Esophagus muscularis mucosa (tissue), 4 donors: ENCODE results near the gene PDGFD. TPM values are rescaled to one million over a fixed set of nuclear protein-coding genes. Genes with fewer than 3 reads are reported as not detected.

Experiments
- DNase-seq: peaks from one replicate; pipeline ENCODE4 v3.0.0-alpha.2; 2017; ENCODE audit errors: extremely low spot score
- H3K27ac ChIP-seq, 4 donors: fragments of 200-600 bp; sonication (generic); replicated peaks in 1 of 4; 1 replicate in 3 of 4; 2 replicates in 1 of 4; pipeline ENCODE4 v1.5.1; 2016 to 2019; ENCODE audit warnings: mild to moderate bottlenecking in 1 of 4
- H3K27me3 ChIP-seq, 4 donors: fragments of 200-600 bp; sonication (generic); one replicate each; pipeline versions ENCODE4 v1.5.1 to v1.6.0; 2016 to 2019
- H3K36me3 ChIP-seq, 4 donors: fragments of 200-600 bp; sonication (generic); one replicate each; pipeline ENCODE4 v1.5.1; 2016 to 2019
- H3K4me1 ChIP-seq, 4 donors: fragments of 200-600 bp; sonication (generic); one replicate each; pipeline ENCODE4 v1.5.1; 2016 to 2019
- H3K4me3 ChIP-seq, 4 donors: fragments of 200-600 bp; sonication (generic); 1 replicate in 2 of 4; 2 replicates in 2 of 4; pipeline ENCODE4 v1.5.1; 2016 to 2019; ENCODE audit warnings: mild to moderate bottlenecking in 4 of 4, moderate library complexity in 1 of 4
- H3K9me3 ChIP-seq, 4 donors: fragments of 200-600 bp; sonication (generic); 1 replicate in 3 of 4; 2 replicates in 1 of 4; pipeline ENCODE4 v1.5.1; 2016 to 2019
- CTCF ChIP-seq, 3 experiments: fragments of 200-600 bp in 2 of 3; fragments of 450-650 bp in 1 of 3; sonication (generic) in 2 of 3; IDR thresholded peaks; one replicate each; pipeline ENCODE4 v1.5.1; 2017 to 2019; ENCODE audit warnings: antibody characterized with exemption in 3 of 3, mild to moderate bottlenecking in 2 of 3, moderate library complexity in 1 of 3
- EP300 ChIP-seq: sonication (generic); formaldehyde crosslinking; IDR thresholded peaks from one replicate; pipeline ENCODE4 v1.6.1; 2017; ENCODE audit warnings: antibody characterized with exemption
- POLR2A ChIP-seq: fragments of 450-650 bp; IDR thresholded peaks from one replicate; pipeline ENCODE4 v1.6.1; 2017; ENCODE audit warnings: antibody characterized with exemption, moderate library complexity, mild to moderate bottlenecking, low read depth
- POLR2AphosphoS5 ChIP-seq, 2 donors: sonication (generic); formaldehyde crosslinking; IDR thresholded peaks; one replicate each; pipeline ENCODE4 v1.6.1; 2017; ENCODE audit warnings: antibody characterized with exemption in 2 of 2
- WGBS: methylation state at CpG from one replicate; pipeline ENCODE4 v1.1.5; 2018; 5-methylcytosine and 5-hydroxymethylcytosine counted together
- intact Hi-C: fragments of 100-400 bp; cut with DNase I; formaldehyde crosslinking; loops from one replicate; pipeline ENCODE4 v1.15.1; 2023
- total RNA-seq, 4 donors: library from RNA; depleted of rRNA; stranded (reverse); fragments of >200 nt; gene quantifications; one replicate each; pipeline versions ENCODE4 v1.1.0 to v1.2.1, GENCODE V29; 2016

The PDGFD gene
- total RNA-seq, 4 donors from 2014 or later: 4.2 to 8.6 (median 6.5) TPM

GRCh38 chr11:104105155-104105554 lies 58.8 kb downstream of the PDGFD start:
- H3K27me3 ChIP-seq: no peaks in the 10 kb centered on the region
- no peak overlapping the region for H3K4me3 ChIP-seq
- WGBS: 82% methylated on average over 1 of the region's 1 CpG
- no peak for DNase-seq
- no peaks in the 10 kb centered on the region for H3K9me3 ChIP-seq
- intact Hi-C loops: no loop called here
- H3K4me1 ChIP-seq: no peaks in the 10 kb centered on the region
- H3K36me3 ChIP-seq: no peaks in the 10 kb centered on the region
- no peak overlapping the region for H3K27ac ChIP-seq
- TF ChIP-seq CTCF (IDR thresholded peaks at IDR 0.05) (no peak), POLR2A (no peak), POLR2AphosphoS5 (IDR thresholded peaks at IDR 0.05) (no peak), EP300 (no peak)

GRCh38 chr11:104104664-104105063 lies 59.3 kb downstream of the PDGFD start:
- WGBS: 94% methylated on average over 3 of the region's 3 CpGs
- no peaks in the 10 kb centered on the region for H3K4me1 ChIP-seq
- H3K27ac ChIP-seq: no peak overlapping the region
- no peak for TF ChIP-seq CTCF (IDR thresholded peaks at IDR 0.05)
- TF ChIP-seq EP300: no peak
- H3K4me3 ChIP-seq: no peak overlapping the region
- H3K27me3 ChIP-seq: no peaks in the 10 kb centered on the region
- intact Hi-C loops: no loop called here
- H3K9me3 ChIP-seq: no peaks in the 10 kb centered on the region
- H3K36me3 ChIP-seq: no peaks in the 10 kb centered on the region
- DNase-seq: no peak

GRCh38 chr11:104104201-104104600 lies 59.7 kb downstream of the PDGFD start:
- no peak overlapping the region for H3K27ac ChIP-seq
- intact Hi-C loops: no loop called here
- TF ChIP-seq POLR2A: no peak
- no peak for TF ChIP-seq POLR2AphosphoS5 (IDR thresholded peaks at IDR 0.05)
- no peak for TF ChIP-seq CTCF (IDR thresholded peaks at IDR 0.05)
- TF ChIP-seq EP300: no peak
- H3K4me3 ChIP-seq: no peak overlapping the region
- 92% methylated on average over 2 of the region's 2 CpGs for WGBS
- H3K9me3 ChIP-seq: no peaks in the 10 kb centered on the region
- no peaks in the 10 kb centered on the region for H3K4me1 ChIP-seq
- H3K36me3 ChIP-seq: no peaks in the 10 kb centered on the region
- no peak for DNase-seq
- H3K27me3 ChIP-seq: no peaks in the 10 kb centered on the region

- Histone ChIP-seq H3K27me3 (no peaks in the 10 kb centered on the region), H3K27ac (no peak overlapping the region), H3K4me1 (no peaks in the 10 kb centered on the region), H3K36me3 (no peaks in the 10 kb centered on the region), H3K9me3 (no peaks in the 10 kb centered on the region), H3K4me3 (no peak overlapping the region)
- intact Hi-C loops: no loop called here
- WGBS: 26% methylated on average over 3 of the region's 3 CpGs
- TF ChIP-seq CTCF (IDR thresholded peaks at IDR 0.05): no peak
- no peak for TF ChIP-seq EP300
- TF ChIP-seq POLR2AphosphoS5 (IDR thresholded peaks at IDR 0.05): no peak
- TF ChIP-seq POLR2A: no peak
- no peak for DNase-seq
These were observed 65.4 kb downstream of the PDGFD start for GRCh38 chr11:104098555-104098954.

GRCh38 chr11:104098132-104098531 lies 65.8 kb downstream of the PDGFD start:
- WGBS: 100% methylated on average over 1 of the region's 1 CpG
- no peak for DNase-seq
- H3K27me3 ChIP-seq: no peaks in the 10 kb centered on the region

More at GRCh38 chr11:104098132-104098531, 65.8 kb downstream of the PDGFD start:
- Histone ChIP-seq H3K4me1 (no peaks in the 10 kb centered on the region), H3K9me3 (no peaks in the 10 kb centered on the region), H3K4me3 (no peak overlapping the region), H3K27ac (no peak overlapping the region), H3K36me3 (no peaks in the 10 kb centered on the region)
- intact Hi-C loops: no loop called here
- TF ChIP-seq CTCF (IDR thresholded peaks at IDR 0.05) (no peak), POLR2AphosphoS5 (IDR thresholded peaks at IDR 0.05) (no peak)
